A549 (cell line): ENCODE measurements around the gene IER2. TPM values are rescaled to one million over a fixed set of nuclear protein-coding genes. Genes with fewer than 3 reads are reported as not detected.

Experiments used
- ATAC-seq, 2 experiments: fragments of 200-7000 bp in 1 of 2; fragments of >200 bp in 1 of 2; cut with Nextera tagmentation in 1 of 2; cut with Tn5 transposase in 1 of 2; 3 replicates each; pipeline versions ENCODE4 v1.8.0 to v1.9.1; 2018 to 2020; ENCODE audit warnings: mild to moderate bottlenecking in 1 of 2, moderate library complexity in 1 of 2
- CTCF ChIA-PET: fragments of 300-600 bp; sonication (Branson Sonifier 250); formaldehyde crosslinking; extraction: SDS; loops from one replicate; lab custom pipeline; 2021; ENCODE audit warnings: antibody characterized with exemption, inconsistent platforms; lab: Yijun Ruan, JAX
- POLR2A ChIA-PET: fragments of 350-600 bp; formaldehyde crosslinking; extraction: SDS; loops from one replicate; lab custom pipeline; 2021; ENCODE audit warnings: antibody characterized with exemption, inconsistent platforms; lab: Yijun Ruan, JAX
- DNase-seq, 2 experiments: peaks; one replicate each; pipeline versions ENCODE4 v3.0.0 to v3.0.0-alpha.2; 2011 to 2016; ENCODE audit warnings: low read depth in 1 of 2, low spot score in 1 of 2
- FAIRE-seq: peaks from 2 replicates; lab custom pipeline; 2011; peaks lifted over from hg19 to GRCh38; lab: Jason Lieb, UNC
- H3K27ac ChIP-seq, 2 experiments: fragments of >200 bp; sonication (Bioruptor Twin); formaldehyde crosslinking; 3 replicates each; pipeline ENCODE4 v1.5.1; 2016 to 2017
- H3K4me1 ChIP-seq: fragments of >200 bp; sonication (Bioruptor Twin); formaldehyde crosslinking; 3 replicates; pipeline ENCODE4 v1.6.1; 2016
- H3K4me2 ChIP-seq: fragments of >200 bp; sonication (Bioruptor Twin); formaldehyde crosslinking; 3 replicates; pipeline ENCODE4 v1.6.1; 2016
- H3K4me3 ChIP-seq: fragments of >200 bp; sonication (Bioruptor Twin); formaldehyde crosslinking; 3 replicates; pipeline ENCODE4 v1.5.1; 2016
- H3K9me3 ChIP-seq: fragments of >200 bp; sonication (Bioruptor Twin); formaldehyde crosslinking; 3 replicates; pipeline ENCODE4 v1.6.1; 2016
- CHD4 ChIP-seq: fragments of 200-600 bp; sonication (generic); IDR thresholded peaks from 2 replicates; pipeline ENCODE4 v1.6.1; 2016; ENCODE audit warnings: antibody characterized with exemption, mild to moderate bottlenecking, borderline replicate concordance
- EHF ChIP-seq: fragments of 250-450 bp; sonication (Bioruptor Pico); IDR thresholded peaks from 2 replicates; pipeline ENCODE4 v1.5.0; 2020; ENCODE audit warnings: mild to moderate bottlenecking
- ESRRA ChIP-seq: fragments of 150-350 bp; IDR thresholded peaks from 2 replicates; pipeline ENCODE4 v1.6.1; 2014; ENCODE audit warnings: mild to moderate bottlenecking, low read length, borderline replicate concordance
- FOSB ChIP-seq: fragments of 250-450 bp; sonication (Bioruptor Pico); IDR thresholded peaks from 2 replicates; pipeline ENCODE4 v1.5.0; 2020; ENCODE audit warnings: mild to moderate bottlenecking, moderate library complexity
- HOXA7 ChIP-seq: fragments of 250-450 bp; sonication (Bioruptor Pico); IDR thresholded peaks from 2 replicates; pipeline ENCODE4 v1.5.0; 2020; ENCODE audit warnings: mild to moderate bottlenecking, moderate library complexity
- HOXB13 ChIP-seq: fragments of 250-450 bp; sonication (Bioruptor Pico); IDR thresholded peaks from 2 replicates; pipeline ENCODE4 v1.5.0; 2020; ENCODE audit warnings: low read depth, mild to moderate bottlenecking, moderate library complexity
- HOXB5 ChIP-seq: fragments of 250-450 bp; sonication (Bioruptor Pico); IDR thresholded peaks from 2 replicates; pipeline ENCODE4 v1.5.0; 2020; ENCODE audit warnings: mild to moderate bottlenecking, moderate library complexity
- MAZ ChIP-seq: fragments of 150-350 bp; IDR thresholded peaks from 2 replicates; pipeline ENCODE4 v1.6.1; 2014; ENCODE audit warnings: antibody characterized with exemption, low read depth, low read length, borderline replicate concordance
- POLR2AphosphoS2 ChIP-seq: conservative IDR thresholded peaks from 2 replicates; pipeline ENCODE4 v1.6.1; 2012; ENCODE audit warnings: low read length, improper control_type of control experiment, inconsistent platforms
- RAD21 ChIP-seq, 2 experiments: fragments of >200 bp in 1 of 2; sonication (Bioruptor Twin) in 1 of 2; formaldehyde crosslinking in 1 of 2; IDR thresholded peaks in 1 of 2; conservative IDR thresholded peaks in 1 of 2; 2 replicates in 1 of 2; 3 replicates in 1 of 2; pipeline ENCODE4 v1.6.1; 2012 to 2018; ENCODE audit warnings: inconsistent platforms in 1 of 2
- RARB ChIP-seq: fragments of 250-450 bp; sonication (Bioruptor Pico); IDR thresholded peaks from 2 replicates; pipeline ENCODE4 v1.8.0; 2021; ENCODE audit warnings: mild to moderate bottlenecking, moderate library complexity
- RNF2 ChIP-seq: fragments of 200-600 bp; sonication (generic); IDR thresholded peaks from 2 replicates; pipeline ENCODE4 v1.6.1; 2016; ENCODE audit warnings: low read depth, mild to moderate bottlenecking, antibody characterized with exemption, moderate library complexity, borderline replicate concordance
- SMC3 ChIP-seq: fragments of >200 bp; sonication (Bioruptor Twin); formaldehyde crosslinking; IDR thresholded peaks from 3 replicates; pipeline ENCODE4 v1.6.1; 2018; ENCODE audit warnings: inconsistent platforms
- TFCP2L1 ChIP-seq: fragments of 250-450 bp; sonication (Bioruptor Pico); IDR thresholded peaks from 2 replicates; pipeline ENCODE4 v1.5.0; 2021; ENCODE audit warnings: mild to moderate bottlenecking
- WGBS: methylation state at CpG from one replicate; pipeline ENCODE4 v1.1.6; 2017; ENCODE audit errors: missing lambda C conversion rate; 5-methylcytosine and 5-hydroxymethylcytosine counted together
- polyA plus RNA-seq, 4 experiments: library from polyadenylated mRNA; depleted of rRNA in 3 of 4; stranded (reverse); fragments of >200 nt; fragmentation: RNase III in 1 of 4; extraction: RNeasy Plus Mini Kit Qiagen cat#74134 plus additional on column Dnase treatment in 1 of 4; gene quantifications; 2 replicates in 3 of 4; 3 replicates in 1 of 4; pipeline ENCODE4 v1.2.3, GENCODE V29; 2011 to 2017
- TF ChIP-seq, protein P1 (sequence below): IDR thresholded peaks from 2 replicates; pipeline ENCODE4 v1.6.1; 2012
- TF ChIP-seq, protein P2 (sequence below): IDR thresholded peaks from 2 replicates; pipeline ENCODE4 v1.6.1; 2012
- TF ChIP-seq, protein P3 (sequence below): fragments of 250-450 bp; sonication (Bioruptor Pico); IDR thresholded peaks from 2 replicates; pipeline ENCODE4 v1.5.0; 2021; ENCODE audit warnings: mild to moderate bottlenecking, moderate library complexity, borderline replicate concordance
- TF ChIP-seq, protein P4 (sequence below): fragments of 450-650 bp; IDR thresholded peaks from 2 replicates; pipeline ENCODE4 v1.6.1; 2014; ENCODE audit warnings: antibody characterized with exemption
- TF ChIP-seq, protein P5 (sequence below): fragments of 200-600 bp; sonication (generic); IDR thresholded peaks from 2 replicates; pipeline ENCODE4 v1.6.1; 2016; ENCODE audit warnings: antibody characterized with exemption, mild to moderate bottlenecking, moderate library complexity
- TF ChIP-seq, protein P6 (sequence below): fragments of 250-450 bp; sonication (Bioruptor Pico); IDR thresholded peaks from 2 replicates; pipeline ENCODE4 v1.5.0; 2020; ENCODE audit warnings: low read depth, mild to moderate bottlenecking, moderate library complexity
- TF ChIP-seq, protein P7 (sequence below): fragments of >200 bp; sonication (Bioruptor Twin); formaldehyde crosslinking; IDR thresholded peaks from 3 replicates; pipeline ENCODE4 v1.6.1; 2016

IER2 gene
- polyA plus RNA-seq, 2 of the 4 experiments (the other 2 are of a cell fraction) = 39.9 to 75.7 TPM

DNA sequence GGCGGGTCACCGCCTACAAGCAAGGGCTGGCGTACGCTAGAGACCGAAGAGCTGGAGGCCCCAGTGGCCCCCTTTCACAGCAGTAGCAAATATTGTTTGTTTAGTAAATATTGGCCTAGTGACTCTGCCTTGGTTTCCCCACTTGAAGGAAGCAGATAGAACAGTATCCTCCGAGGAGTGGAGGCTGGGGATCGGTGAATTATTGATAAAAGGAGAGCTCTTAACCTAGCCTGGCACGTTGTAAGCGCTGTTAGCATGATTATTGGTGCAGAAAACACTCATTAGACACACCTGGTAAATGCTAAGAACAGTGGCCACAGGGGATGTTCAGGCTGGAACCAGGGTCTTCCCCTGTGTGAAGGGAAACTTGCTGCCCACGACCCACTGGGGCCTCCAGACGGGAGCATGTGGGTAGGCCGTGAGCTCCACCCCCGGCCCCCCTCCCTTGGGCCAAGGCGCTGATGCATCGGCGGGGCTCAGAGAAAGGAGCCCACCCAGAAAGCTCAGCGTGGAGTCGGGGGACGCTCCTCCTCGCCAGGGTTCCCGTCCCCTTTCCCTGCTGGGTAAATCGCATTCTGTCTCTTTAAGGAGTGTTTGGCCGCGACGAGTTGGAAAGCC lies 2.3 kb downstream of the IER2 start:
- ATAC-seq (peak in 1 of 2 experiments; percentile 4; a peak in 3 of 6 replicates), DNase-seq (no peak), FAIRE-seq (no peak)
- Histone ChIP-seq H3K9me3 (no peaks in the 10 kb centered on the region), H3K4me2 (peak overlapping the region; percentile 82), H3K27ac (peak overlapping the region; percentile 94 to 99), H3K4me3 (peak overlapping the region; percentile 98), H3K4me1 (peaks cover 19% of the 10 kb centered on the region)
- WGBS = 4% methylated on average over 8 of the region's 25 CpGs
- TF ChIP-seq FOSB (CRISPR knock-in tag) (0 out of 2 replicates have a peak, but pooled peaks have one; percentile 40), RNF2 (no peak), HOXB13 (CRISPR knock-in tag) (0 out of 2 replicates have a peak, but pooled peaks have one; percentile 26), POLR2AphosphoS2 (no peak), TFCP2L1 (CRISPR knock-in tag) (0 out of 2 replicates have a peak, but pooled peaks have one; percentile 50)
- TF ChIP-seq, protein P1, sequence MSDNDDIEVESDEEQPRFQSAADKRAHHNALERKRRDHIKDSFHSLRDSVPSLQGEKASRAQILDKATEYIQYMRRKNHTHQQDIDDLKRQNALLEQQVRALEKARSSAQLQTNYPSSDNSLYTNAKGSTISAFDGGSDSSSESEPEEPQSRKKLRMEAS = peak; percentile 70
- TF ChIP-seq, protein P2, sequence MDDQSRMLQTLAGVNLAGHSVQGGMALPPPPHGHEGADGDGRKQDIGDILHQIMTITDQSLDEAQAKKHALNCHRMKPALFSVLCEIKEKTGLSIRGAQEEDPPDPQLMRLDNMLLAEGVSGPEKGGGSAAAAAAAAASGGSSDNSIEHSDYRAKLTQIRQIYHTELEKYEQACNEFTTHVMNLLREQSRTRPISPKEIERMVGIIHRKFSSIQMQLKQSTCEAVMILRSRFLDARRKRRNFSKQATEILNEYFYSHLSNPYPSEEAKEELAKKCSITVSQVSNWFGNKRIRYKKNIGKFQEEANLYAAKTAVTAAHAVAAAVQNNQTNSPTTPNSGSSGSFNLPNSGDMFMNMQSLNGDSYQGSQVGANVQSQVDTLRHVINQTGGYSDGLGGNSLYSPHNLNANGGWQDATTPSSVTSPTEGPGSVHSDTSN = peak; percentile 22; the same call in 1 of the 2 replicates
- TF ChIP-seq, protein P3, sequence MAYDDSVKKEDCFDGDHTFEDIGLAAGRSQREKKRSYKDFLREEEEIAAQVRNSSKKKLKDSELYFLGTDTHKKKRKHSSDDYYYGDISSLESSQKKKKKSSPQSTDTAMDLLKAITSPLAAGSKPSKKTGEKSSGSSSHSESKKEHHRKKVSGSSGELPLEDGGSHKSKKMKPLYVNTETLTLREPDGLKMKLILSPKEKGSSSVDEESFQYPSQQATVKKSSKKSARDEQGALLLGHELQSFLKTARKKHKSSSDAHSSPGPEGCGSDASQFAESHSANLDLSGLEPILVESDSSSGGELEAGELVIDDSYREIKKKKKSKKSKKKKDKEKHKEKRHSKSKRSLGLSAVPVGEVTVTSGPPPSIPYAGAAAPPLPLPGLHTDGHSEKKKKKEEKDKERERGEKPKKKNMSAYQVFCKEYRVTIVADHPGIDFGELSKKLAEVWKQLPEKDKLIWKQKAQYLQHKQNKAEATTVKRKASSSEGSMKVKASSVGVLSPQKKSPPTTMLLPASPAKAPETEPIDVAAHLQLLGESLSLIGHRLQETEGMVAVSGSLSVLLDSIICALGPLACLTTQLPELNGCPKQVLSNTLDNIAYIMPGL (CRISPR knock-in tag) = peak; percentile 40; the same call in 1 of the 2 replicates
- ChIA-PET CTCF (interaction anchor here (0.6 to 2.0 kb wide), 8 partner anchors 11 to 187 kb away, joined by 3 to 10 read pairs (median 4); partner anchors contain the start of gene NACC1), POLR2A (interaction anchor here (0.6 to 3.2 kb wide), 11 partner anchors 10 to 175 kb away, joined by 3 to 72 read pairs (median 6); partner anchors contain the start of gene NACC1)

DNA sequence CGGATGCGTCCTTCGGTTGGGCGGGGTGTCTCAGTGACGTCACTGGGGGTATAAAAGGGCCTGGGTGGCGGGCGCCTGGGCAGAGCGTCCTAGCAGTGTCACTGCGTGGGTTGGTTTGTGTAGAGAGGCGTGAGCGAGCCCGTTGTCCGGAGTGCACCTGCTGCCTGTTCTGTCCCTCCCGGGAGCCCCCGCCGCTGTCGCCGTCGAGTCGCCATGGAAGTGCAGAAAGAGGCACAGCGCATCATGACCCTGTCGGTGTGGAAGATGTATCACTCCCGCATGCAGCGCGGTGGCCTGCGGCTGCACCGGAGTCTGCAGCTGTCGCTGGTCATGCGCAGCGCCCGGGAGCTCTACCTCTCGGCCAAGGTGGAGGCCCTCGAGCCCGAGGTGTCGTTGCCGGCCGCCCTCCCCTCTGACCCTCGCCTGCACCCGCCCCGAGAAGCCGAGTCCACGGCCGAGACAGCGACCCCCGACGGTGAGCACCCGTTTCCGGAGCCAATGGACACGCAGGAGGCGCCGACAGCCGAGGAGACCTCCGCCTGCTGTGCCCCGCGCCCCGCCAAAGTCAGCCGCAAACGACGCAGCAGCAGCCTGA lies 2.9 kb downstream of the IER2 start:
- ChIA-PET POLR2A (interaction anchor here (0.6 to 3.2 kb wide), 11 partner anchors 10 to 176 kb away, joined by 3 to 72 read pairs (median 6); partner anchors contain the start of gene NACC1), CTCF (interaction anchor here (1.0 to 2.0 kb wide), 6 partner anchors 10 to 188 kb away, joined by 4 to 10 read pairs (median 4); no protein-coding TSS in a partner anchor)
- H3K4me2 ChIP-seq = peak overlapping the region; percentile 82
- WGBS = 1% methylated on average over 12 of the region's 59 CpGs
- H3K27ac ChIP-seq = peak overlapping the region; percentile 94 to 99
- H3K9me3 ChIP-seq = no peaks in the 10 kb centered on the region
- FAIRE-seq (no peak), DNase-seq (peak; percentile 77 to 95), ATAC-seq (peak; percentile 15 to 49; a peak in 5 of 6 replicates)
- peak overlapping the region; percentile 98 for H3K4me3 ChIP-seq
- H3K4me1 ChIP-seq = peaks cover 19% of the 10 kb centered on the region
- TF ChIP-seq RAD21 (conservative IDR thresholded peaks at IDR 0.05 in 1 of 2, IDR thresholded peaks at IDR 0.05 in 1 of 2) (peak; percentile 5 to 16; a peak in 1 of 5 replicates), MAZ (peak; percentile 50; the same call in 1 of the 2 replicates), SMC3 (no peak), RARB (no peak), HOXA7 (0 out of 2 replicates have a peak, but pooled peaks have one; percentile 15), EHF (CRISPR knock-in tag) (no peak), HOXB5 (CRISPR knock-in tag) (0 out of 2 replicates have a peak, but pooled peaks have one; percentile 43), CHD4 (no peak), ESRRA (no peak)
- TF ChIP-seq, protein P4, sequence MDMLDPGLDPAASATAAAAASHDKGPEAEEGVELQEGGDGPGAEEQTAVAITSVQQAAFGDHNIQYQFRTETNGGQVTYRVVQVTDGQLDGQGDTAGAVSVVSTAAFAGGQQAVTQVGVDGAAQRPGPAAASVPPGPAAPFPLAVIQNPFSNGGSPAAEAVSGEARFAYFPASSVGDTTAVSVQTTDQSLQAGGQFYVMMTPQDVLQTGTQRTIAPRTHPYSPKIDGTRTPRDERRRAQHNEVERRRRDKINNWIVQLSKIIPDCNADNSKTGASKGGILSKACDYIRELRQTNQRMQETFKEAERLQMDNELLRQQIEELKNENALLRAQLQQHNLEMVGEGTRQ = peak; percentile 26; the same call in 1 of the 2 replicates
- TF ChIP-seq, protein P5, sequence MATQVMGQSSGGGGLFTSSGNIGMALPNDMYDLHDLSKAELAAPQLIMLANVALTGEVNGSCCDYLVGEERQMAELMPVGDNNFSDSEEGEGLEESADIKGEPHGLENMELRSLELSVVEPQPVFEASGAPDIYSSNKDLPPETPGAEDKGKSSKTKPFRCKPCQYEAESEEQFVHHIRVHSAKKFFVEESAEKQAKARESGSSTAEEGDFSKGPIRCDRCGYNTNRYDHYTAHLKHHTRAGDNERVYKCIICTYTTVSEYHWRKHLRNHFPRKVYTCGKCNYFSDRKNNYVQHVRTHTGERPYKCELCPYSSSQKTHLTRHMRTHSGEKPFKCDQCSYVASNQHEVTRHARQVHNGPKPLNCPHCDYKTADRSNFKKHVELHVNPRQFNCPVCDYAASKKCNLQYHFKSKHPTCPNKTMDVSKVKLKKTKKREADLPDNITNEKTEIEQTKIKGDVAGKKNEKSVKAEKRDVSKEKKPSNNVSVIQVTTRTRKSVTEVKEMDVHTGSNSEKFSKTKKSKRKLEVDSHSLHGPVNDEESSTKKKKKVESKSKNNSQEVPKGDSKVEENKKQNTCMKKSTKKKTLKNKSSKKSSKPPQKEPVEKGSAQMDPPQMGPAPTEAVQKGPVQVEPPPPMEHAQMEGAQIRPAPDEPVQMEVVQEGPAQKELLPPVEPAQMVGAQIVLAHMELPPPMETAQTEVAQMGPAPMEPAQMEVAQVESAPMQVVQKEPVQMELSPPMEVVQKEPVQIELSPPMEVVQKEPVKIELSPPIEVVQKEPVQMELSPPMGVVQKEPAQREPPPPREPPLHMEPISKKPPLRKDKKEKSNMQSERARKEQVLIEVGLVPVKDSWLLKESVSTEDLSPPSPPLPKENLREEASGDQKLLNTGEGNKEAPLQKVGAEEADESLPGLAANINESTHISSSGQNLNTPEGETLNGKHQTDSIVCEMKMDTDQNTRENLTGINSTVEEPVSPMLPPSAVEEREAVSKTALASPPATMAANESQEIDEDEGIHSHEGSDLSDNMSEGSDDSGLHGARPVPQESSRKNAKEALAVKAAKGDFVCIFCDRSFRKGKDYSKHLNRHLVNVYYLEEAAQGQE = peak; percentile 54; the same call in 1 of the 2 replicates
- TF ChIP-seq, protein P6, sequence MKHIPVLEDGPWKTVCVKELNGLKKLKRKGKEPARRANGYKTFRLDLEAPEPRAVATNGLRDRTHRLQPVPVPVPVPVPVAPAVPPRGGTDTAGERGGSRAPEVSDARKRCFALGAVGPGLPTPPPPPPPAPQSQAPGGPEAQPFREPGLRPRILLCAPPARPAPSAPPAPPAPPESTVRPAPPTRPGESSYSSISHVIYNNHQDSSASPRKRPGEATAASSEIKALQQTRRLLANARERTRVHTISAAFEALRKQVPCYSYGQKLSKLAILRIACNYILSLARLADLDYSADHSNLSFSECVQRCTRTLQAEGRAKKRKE (CRISPR knock-in tag) = no peak
- TF ChIP-seq, protein P7, sequence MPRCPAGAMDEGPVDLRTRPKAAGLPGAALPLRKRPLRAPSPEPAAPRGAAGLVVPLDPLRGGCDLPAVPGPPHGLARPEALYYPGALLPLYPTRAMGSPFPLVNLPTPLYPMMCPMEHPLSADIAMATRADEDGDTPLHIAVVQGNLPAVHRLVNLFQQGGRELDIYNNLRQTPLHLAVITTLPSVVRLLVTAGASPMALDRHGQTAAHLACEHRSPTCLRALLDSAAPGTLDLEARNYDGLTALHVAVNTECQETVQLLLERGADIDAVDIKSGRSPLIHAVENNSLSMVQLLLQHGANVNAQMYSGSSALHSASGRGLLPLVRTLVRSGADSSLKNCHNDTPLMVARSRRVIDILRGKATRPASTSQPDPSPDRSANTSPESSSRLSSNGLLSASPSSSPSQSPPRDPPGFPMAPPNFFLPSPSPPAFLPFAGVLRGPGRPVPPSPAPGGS = peak; percentile 98
